ENCODE data around the gene CERS5. TPM values are rescaled to one million over a fixed set of nuclear protein-coding genes. Genes with fewer than 3 reads are reported as not detected.

Gene CERS5
- total and polyA plus RNA-seq, 12 donors, result 8.3 to 51.7 (median 11.8) TPM

- H3K27ac ChIP-seq, result no peak overlapping the region
- intact Hi-C loops (cut with DNase I), result loop anchor here in 1 of 10 donors (10.0 kb wide), 1 partner anchor 253 kb away; no protein-coding TSS in a partner anchor
- H3K36me3 ChIP-seq, result peaks cover 0 to 100% (median 12%) of the 10 kb centered on the region in 9 donors
Observed at GRCh38 chr12:50197297-50197727, 30.1 kb upstream of the CERS5 start.

GRCh38 chr12:50196537-50196936 lies 29.4 kb upstream of the CERS5 start:
- H3K4me3 ChIP-seq, result no peak overlapping the region
- no peak for ATAC-seq

More at GRCh38 chr12:50197297-50197727, 30.1 kb upstream of the CERS5 start:
- H3K27me3 ChIP-seq, result no peaks in the 10 kb centered on the region
- 83 to 86% methylated on average over 5 of the region's 5 CpGs for WGBS, 2 donors
- H3K9me3 ChIP-seq, result no peaks in the 10 kb centered on the region
- no peak for ATAC-seq
- H3K4me1 ChIP-seq, result peaks cover 0 to 10% (median 0%) of the 10 kb centered on the region in 9 donors
- no peak for TF ChIP-seq CTCF (IDR thresholded peaks at IDR 0.05)
- no peak for DNase-seq
- no peak overlapping the region for H3K4me3 ChIP-seq

GRCh38 chr12:50195832-50196231 lies 28.7 kb upstream of the CERS5 start:
- Histone ChIP-seq H3K36me3 (peaks cover 0 to 100% (median 15%) of the 10 kb centered on the region in 9 donors), H3K4me1 (peaks cover 0 to 7% (median 0%) of the 10 kb centered on the region in 9 donors), H3K27me3 (no peaks in the 10 kb centered on the region), H3K4me3 (no peak overlapping the region), H3K9me3 (no peaks in the 10 kb centered on the region), H3K27ac (no peak overlapping the region)
- intact Hi-C loops (cut with DNase I), result loop anchor here in 1 of 10 donors (10.0 kb wide), 1 partner anchor 251 kb away; no protein-coding TSS in a partner anchor
- 89 to 93% methylated on average over 4 of the region's 4 CpGs for WGBS, 2 donors
- no peak for ATAC-seq
- TF ChIP-seq CTCF (IDR thresholded peaks at IDR 0.05), result no peak
- no peak for DNase-seq

More at GRCh38 chr12:50196537-50196936, 29.4 kb upstream of the CERS5 start:
- 90 to 91% methylated on average over 4 of the region's 4 CpGs for WGBS, 2 donors
- Histone ChIP-seq H3K4me1 (peaks cover 0 to 10% (median 0%) of the 10 kb centered on the region in 9 donors), H3K36me3 (peaks cover 0 to 100% (median 13%) of the 10 kb centered on the region in 9 donors), H3K27ac (no peak overlapping the region), H3K9me3 (no peaks in the 10 kb centered on the region), H3K27me3 (no peaks in the 10 kb centered on the region)
- intact Hi-C loops (cut with DNase I), result loop anchor here in 1 of 10 donors (10.0 kb wide), 1 partner anchor 252 kb away; no protein-coding TSS in a partner anchor
- no peak for TF ChIP-seq CTCF (IDR thresholded peaks at IDR 0.05)
- DNase-seq, result no peak

GRCh38 chr12:50192908-50193307 lies 25.7 kb upstream of the CERS5 start:
- intact Hi-C loops (cut with DNase I), result loop anchor here in 1 of 10 donors (10.0 kb wide), 1 partner anchor 248 kb away; no protein-coding TSS in a partner anchor
- Histone ChIP-seq H3K36me3 (peaks cover 0 to 96% (median 14%) of the 10 kb centered on the region in 9 donors), H3K4me1 (peaks cover 0 to 16% (median 10%) of the 10 kb centered on the region in 9 donors), H3K4me3 (no peak overlapping the region), H3K27ac (no peak overlapping the region), H3K9me3 (no peaks in the 10 kb centered on the region), H3K27me3 (no peaks in the 10 kb centered on the region)
- ATAC-seq (no peak), DNase-seq (no peak)
- 86 to 89% methylated on average over 5 of the region's 5 CpGs for WGBS, 2 donors
- TF ChIP-seq CTCF (IDR thresholded peaks at IDR 0.05), result no peak

Measured in heart right ventricle (tissue), 16 donors.